Cardiac muscle cell (in vitro differentiated cells and primary cell): ENCODE measurements around the gene C5orf46. TPM values are rescaled to one million over a fixed set of nuclear protein-coding genes. Genes with fewer than 3 reads are reported as not detected.

Experiments
- DNase-seq, 2 donors: peaks; one replicate each; pipeline versions ENCODE4 v3.0.0 to v3.0.0-alpha.2; 2010 to 2017; ENCODE audit warnings: low read depth in 1 of 2, low spot score in 1 of 2
- H3K27ac ChIP-seq: fragments of 200-600 bp; sonication (generic); 2 replicates; pipeline ENCODE4 v1.5.1; 2016
- H3K27me3 ChIP-seq: fragments of 200-600 bp; sonication (generic); 2 replicates; pipeline ENCODE4 v1.6.0; 2016; ENCODE audit warnings: control low read depth
- H3K36me3 ChIP-seq: fragments of 200-600 bp; sonication (generic); 2 replicates; pipeline ENCODE4 v1.5.1; 2016; ENCODE audit warnings: control low read depth
- H3K4me1 ChIP-seq: fragments of 200-600 bp; sonication (generic); 2 replicates; pipeline ENCODE4 v1.8.1; 2017; ENCODE audit warnings: low read depth, mild to moderate bottlenecking, mixed run types
- H3K4me3 ChIP-seq: fragments of 200-600 bp; sonication (generic); 2 replicates; pipeline ENCODE4 v1.5.1; 2016; ENCODE audit warnings: mild to moderate bottlenecking
- H3K9me3 ChIP-seq: fragments of 200-600 bp; sonication (generic); 2 replicates; pipeline ENCODE4 v1.5.1; 2017; ENCODE audit warnings: low read depth, mild to moderate bottlenecking, control low read depth
- CTCF ChIP-seq: IDR thresholded peaks from 2 replicates; pipeline ENCODE4 v1.5.1; 2012; ENCODE audit warnings: low read depth, mild to moderate bottlenecking, low read length
- polyA plus RNA-seq: library from polyadenylated mRNA; unstranded; fragments of >200 nt; fragmentation: Nextera tagmentation; extraction: Ambion mirVana; gene quantifications from 2 replicates; pipeline ENCODE4 v1.2.1, GENCODE V29; 2016
- total RNA-seq: library from RNA; depleted of rRNA; stranded (reverse); fragments of >200 nt; gene quantifications from 2 replicates; pipeline ENCODE4 v1.2.3, GENCODE V29; 2016

C5orf46 gene
- total and polyA plus RNA-seq, 2 experiments from 2014 or later, result 0.43 TPM; not detected in 1

DNA sequence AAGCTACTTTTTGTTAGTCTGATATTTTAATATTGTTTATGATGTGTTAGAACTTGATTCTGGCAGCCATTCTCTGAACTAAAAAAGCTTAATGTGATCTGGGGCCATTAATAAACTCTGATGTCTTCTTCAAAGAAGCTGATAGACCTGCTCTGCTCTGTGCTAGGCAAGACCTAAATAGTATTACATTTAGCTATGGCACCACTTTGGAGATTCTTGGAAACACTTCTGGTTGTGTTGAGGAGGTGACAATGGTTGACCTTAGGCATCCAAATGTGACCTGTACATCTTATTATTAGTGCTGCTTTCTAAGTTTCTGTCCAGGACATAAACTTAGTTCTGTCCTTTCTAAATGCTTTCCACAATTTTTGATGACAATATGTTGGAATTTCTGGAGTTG lies 49.5 kb downstream of the C5orf46 start:
- Histone ChIP-seq H3K27me3 (no peaks in the 10 kb centered on the region), H3K4me1 (peaks cover 8% of the 10 kb centered on the region), H3K9me3 (no peaks in the 10 kb centered on the region), H3K36me3 (no peaks in the 10 kb centered on the region), H3K27ac (no peak overlapping the region), H3K4me3 (no peak overlapping the region)
- TF ChIP-seq CTCF, result no peak
- DNase-seq, result no peak

DNA sequence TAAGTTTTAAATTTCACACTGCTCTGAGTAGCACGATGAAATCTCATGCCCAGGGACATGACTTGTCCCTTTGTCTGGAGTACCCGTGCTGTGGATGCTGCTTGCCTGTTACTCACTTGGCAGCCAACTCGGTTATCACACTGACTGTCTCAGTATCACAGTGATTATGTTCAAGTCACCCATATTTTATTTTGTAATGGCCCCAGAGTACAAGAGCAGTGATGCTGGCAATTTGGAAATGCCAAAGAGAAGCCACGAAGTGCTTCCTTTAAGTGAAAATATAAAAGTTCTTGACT lies 50.6 kb downstream of the C5orf46 start:
- H3K9me3 ChIP-seq, result no peaks in the 10 kb centered on the region
- H3K27ac ChIP-seq, result no peak overlapping the region
- DNase-seq, result no peak
- TF ChIP-seq CTCF, result no peak
- H3K36me3 ChIP-seq, result no peaks in the 10 kb centered on the region
- peaks cover 8% of the 10 kb centered on the region for H3K4me1 ChIP-seq
- H3K4me3 ChIP-seq, result no peak overlapping the region
- no peaks in the 10 kb centered on the region for H3K27me3 ChIP-seq

DNA sequence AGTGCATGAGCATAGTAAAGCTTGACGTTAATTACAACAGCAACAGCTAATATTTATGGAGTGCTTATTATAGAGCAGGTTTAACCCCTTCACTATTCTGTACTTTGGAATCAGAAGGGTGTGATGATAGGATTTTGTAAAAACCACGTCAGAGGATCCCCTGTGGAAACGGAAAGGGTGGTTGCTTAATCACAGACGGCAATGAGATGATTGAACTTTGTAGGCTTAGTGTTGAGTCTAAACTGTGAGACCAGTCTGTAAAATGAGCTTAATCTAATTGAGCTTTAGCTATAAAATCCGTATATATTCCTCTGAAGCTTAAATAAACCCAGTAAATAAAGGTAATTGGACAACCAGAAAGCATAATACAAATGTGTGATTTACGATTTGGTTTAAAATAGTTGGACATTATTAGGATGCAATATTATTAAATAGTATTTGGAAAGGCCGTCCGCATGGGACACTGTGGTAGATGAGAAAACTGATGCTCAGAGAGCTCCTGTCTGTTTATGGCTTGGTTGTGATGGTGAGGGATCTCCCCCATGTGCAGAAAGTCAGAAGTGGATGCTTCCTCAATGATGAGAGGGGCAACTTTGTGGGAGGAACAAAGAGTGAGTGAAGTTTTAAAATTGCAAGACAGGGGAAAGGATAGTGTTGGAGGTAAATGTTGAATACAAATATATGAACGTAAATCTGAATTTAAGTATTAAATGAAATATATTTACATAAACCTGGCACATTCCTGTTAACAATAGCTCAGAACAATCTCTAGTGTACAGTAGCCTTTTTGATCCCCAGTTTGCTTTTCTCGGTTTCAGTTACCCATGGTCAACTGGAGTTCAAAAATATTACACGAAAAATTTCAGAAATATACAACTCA lies 51.2 kb downstream of the C5orf46 start:
- Histone ChIP-seq H3K4me1 (peaks cover 8% of the 10 kb centered on the region), H3K9me3 (no peaks in the 10 kb centered on the region), H3K27ac (no peak overlapping the region), H3K36me3 (no peaks in the 10 kb centered on the region), H3K4me3 (no peak overlapping the region), H3K27me3 (no peaks in the 10 kb centered on the region)
- TF ChIP-seq CTCF, result no peak
- DNase-seq, result no peak

GRCh38 chr5:147854331-147854730 lies 52.0 kb downstream of the C5orf46 start:
- Histone ChIP-seq H3K36me3 (no peaks in the 10 kb centered on the region), H3K4me3 (no peak overlapping the region), H3K4me1 (peaks cover 11% of the 10 kb centered on the region), H3K27me3 (no peaks in the 10 kb centered on the region), H3K27ac (no peak overlapping the region), H3K9me3 (no peaks in the 10 kb centered on the region)
- no peak for DNase-seq
- no peak for TF ChIP-seq CTCF

GRCh38 chr5:147853372-147853987 lies 52.9 kb downstream of the C5orf46 start:
- Histone ChIP-seq H3K4me1 (peaks cover 11% of the 10 kb centered on the region), H3K27ac (no peak overlapping the region), H3K36me3 (no peaks in the 10 kb centered on the region), H3K4me3 (no peak overlapping the region), H3K9me3 (no peaks in the 10 kb centered on the region), H3K27me3 (no peaks in the 10 kb centered on the region)
- DNase-seq, result no peak
- TF ChIP-seq CTCF, result no peak
